Ramos (cell line): ENCODE measurements around the gene ETHE1.

ENCODE experiments used
- in situ Hi-C: fragments of 300-500 bp; cut with MboI; formaldehyde crosslinking; loops from one replicate; pipeline ENCODE4 v1.14.3; 2022; ENCODE audit warnings: low sequenced_read_pairs; ENCODE audit not compliant: unreplicated experiment

ETHE1 gene, protein sequence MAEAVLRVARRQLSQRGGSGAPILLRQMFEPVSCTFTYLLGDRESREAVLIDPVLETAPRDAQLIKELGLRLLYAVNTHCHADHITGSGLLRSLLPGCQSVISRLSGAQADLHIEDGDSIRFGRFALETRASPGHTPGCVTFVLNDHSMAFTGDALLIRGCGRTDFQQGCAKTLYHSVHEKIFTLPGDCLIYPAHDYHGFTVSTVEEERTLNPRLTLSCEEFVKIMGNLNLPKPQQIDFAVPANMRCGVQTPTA

GRCh38 chr19:43526884-43527859 is at the start of gene ETHE1:
Gene ETHE1 (minus strand): TSS chr19:43527201. CDS start chr19:43527177, 24 bp downstream.
- in situ Hi-C loops, result no loop called here

GRCh38 chr19:43575955-43576878 is 49.2 kb upstream of the ETHE1 start:
- in situ Hi-C loops, result no loop called here

DNA sequence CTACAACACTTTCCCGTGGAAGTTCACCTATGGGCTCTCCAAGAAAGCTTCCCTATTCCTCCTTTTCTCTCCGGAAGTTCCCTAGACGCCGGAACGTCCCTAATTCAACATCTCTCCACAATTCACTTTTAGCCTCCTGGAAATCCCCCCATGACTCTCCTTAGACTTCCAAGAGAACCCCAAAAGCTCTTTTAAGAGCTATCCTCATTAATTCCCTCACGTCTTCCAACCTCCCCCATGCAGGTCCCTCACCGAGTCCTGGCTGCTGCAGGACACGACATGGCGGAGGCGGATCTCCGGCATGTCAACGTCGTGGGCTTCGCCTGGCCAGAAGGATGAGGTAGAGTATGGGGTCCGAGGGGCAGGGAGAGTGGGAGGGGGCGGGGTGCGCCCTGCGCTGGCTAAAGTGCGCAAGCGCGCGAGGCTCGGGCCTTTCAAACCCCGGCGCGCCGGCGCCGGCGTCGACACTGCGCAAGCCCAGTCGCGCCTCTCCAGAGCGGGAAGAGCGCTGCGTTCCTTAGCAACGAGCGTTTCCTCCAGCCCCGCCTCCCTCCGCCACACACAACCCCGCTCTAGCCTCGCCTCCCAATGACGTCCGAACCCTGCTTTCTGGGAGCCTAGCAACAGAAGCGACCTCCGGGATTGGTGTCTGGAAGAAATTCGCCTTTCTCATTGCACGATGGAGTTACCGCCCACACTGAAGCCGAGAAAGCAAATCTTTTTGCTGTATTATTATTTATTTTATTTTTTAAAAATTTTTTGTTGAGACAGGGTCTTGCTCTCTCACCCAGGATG is 48.4 kb upstream of the ETHE1 start, which contains the start of the genes PINLYP and XRCC1:
Gene PINLYP, plus strand, starts transcription at position 646 of the 795 bp plus-strand sequence. CDS start 1,391 bp downstream, outside the sequence.
Gene XRCC1, minus strand, starts transcription at position 372 of the 795 bp plus-strand sequence. Its CDS starts 69 bp downstream, at position 303.
- in situ Hi-C loops, result no loop called here

GRCh38 chr19:43574424-43575155 is 47.6 kb upstream of the ETHE1 start:
- in situ Hi-C loops, result no loop called here

- in situ Hi-C loops, result no loop called here
Measured at GRCh38 chr19:43572171-43572588, 45.2 kb upstream of the ETHE1 start.

- in situ Hi-C loops, result no loop called here
Measured at GRCh38 chr19:43570174-43570791, 43.3 kb upstream of the ETHE1 start.

DNA sequence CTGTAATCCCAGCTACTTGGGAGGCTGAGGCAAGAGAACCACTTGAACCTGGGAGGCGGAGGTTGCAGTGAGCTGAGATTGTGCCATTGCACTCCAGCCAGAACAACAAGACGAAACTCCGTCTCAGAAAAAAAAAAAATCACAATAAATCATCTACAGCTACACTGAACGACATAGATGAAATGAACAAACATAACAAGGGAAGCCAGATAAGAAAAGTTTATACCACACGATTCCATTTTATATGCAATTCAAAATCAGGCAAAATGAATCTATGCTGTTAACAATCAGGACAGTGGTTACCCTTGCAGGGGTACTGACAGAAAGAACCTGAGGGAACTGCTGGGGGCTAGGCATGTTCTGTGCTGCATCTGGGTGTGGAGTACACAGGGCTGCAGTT is 42.7 kb upstream of the ETHE1 start:
- in situ Hi-C loops, result no loop called here

DNA sequence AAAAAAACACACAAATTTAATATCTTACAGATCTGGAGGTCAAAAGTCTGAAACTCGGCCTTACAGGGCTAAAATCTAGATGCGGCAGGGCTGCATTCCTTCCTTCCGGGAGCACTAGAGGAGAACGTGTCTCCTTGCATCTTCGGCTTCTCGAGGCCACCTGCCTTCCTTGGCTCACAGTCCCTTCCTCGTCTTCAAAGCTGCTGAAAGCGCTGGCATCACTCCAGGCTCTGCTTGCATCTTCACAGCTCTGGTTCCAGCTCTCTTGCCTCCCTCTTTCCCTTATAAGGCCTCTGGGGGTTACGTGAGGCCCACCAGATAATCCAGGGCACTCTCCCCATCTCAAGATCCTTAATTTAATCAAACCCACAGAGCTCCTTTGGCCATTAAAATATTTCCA is 37.8 kb upstream of the ETHE1 start:
- in situ Hi-C loops, result no loop called here

DNA sequence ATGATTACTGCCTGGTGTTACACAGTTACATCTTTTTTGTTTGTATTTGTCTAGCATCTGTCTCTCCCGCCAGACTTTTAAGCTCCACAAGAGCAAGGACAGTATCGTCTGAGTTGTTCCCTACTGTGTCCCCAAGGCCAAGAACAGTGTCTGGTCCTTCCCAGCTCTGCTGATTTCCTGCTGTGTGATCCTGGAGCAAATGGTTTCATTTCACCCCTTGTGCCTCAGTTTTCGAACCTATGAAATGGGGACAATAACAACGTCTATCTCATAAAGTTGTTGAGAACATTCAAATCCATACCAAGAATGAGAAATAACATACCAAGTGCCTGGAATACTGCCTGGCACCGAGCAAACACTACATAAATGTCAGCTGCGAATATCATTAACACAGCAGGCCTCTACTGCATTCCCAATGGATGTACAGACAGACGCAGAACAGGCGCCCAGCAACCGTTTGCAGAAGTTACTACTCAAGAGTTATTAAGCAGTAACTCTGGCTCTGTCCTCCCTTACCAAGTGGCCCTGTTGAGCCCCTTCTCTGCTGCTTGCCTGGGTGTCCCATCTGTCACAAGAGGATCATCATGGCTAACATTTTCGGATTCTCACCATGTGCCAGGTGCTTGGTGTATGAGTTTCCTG is 36.9 kb upstream of the ETHE1 start:
- in situ Hi-C loops, result no loop called here

DNA sequence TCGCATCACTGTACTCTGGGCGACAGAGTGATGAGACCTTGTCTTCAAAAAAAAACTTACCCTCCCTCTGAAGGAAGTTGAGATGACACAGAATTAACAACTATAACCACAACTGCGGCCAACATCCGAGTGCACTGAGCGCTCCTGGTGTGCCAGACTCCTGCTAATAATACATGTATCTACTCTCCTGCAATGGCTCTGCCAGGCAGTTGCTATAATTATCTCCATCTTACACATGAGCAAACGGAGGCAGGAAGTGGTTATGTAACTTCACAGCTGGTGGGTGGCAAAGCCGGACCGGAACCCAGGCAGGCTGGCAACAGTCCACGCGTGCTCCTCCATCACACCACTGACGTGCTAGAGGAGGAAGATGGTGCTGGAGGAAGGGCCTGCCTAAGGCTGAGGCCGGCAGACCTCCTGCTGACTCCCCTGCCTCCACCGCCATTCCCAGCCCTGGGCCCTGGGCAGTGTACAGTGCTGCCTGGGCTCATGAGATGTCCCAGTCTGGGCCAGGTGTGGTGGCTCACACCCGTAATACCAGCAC is 35.8 kb upstream of the ETHE1 start:
- in situ Hi-C loops, result no loop called here

GRCh38 chr19:43562226-43562697 is 35.3 kb upstream of the ETHE1 start:
- in situ Hi-C loops, result no loop called here

DNA sequence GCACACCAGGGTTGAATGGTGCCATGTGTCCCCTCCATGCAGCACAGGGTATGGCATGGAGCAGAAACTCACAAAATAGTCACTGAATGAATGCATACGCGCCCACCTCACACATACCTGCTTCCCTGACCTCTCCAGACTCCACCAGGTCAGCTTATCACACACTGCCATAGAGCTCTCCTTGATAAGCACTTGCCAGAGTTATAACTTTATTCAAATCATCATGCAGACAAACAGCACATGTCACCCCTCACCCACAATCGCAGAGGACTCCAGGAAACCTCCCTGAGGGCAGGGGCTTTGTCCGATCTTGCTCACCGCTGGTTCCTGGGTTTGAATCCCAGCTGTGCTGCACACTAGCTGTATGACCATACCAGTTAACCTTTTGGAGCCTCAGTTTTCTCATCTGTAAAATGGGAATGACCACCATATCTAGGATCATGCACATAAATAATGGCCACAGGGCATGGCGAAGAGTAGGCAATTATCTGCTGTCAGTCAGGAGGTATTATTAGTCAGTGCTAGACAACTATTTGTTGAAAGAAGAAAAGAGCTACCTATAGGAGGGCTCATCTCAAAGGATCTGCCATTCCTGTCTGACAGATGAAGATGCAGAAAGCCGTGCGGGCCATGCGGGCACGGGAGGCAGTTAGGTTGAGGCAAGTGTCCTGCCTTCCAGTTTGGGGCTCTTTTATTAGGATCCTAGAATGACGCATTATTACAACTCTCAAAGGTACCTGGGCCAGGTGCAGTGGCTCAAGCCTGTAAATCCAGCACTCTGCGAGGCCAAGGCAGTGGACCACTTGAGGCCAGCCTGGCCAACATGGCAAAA is 34.4 kb upstream of the ETHE1 start:
- in situ Hi-C loops, result no loop called here

GRCh38 chr19:43560687-43561086 is 33.7 kb upstream of the ETHE1 start:
- in situ Hi-C loops, result no loop called here

DNA sequence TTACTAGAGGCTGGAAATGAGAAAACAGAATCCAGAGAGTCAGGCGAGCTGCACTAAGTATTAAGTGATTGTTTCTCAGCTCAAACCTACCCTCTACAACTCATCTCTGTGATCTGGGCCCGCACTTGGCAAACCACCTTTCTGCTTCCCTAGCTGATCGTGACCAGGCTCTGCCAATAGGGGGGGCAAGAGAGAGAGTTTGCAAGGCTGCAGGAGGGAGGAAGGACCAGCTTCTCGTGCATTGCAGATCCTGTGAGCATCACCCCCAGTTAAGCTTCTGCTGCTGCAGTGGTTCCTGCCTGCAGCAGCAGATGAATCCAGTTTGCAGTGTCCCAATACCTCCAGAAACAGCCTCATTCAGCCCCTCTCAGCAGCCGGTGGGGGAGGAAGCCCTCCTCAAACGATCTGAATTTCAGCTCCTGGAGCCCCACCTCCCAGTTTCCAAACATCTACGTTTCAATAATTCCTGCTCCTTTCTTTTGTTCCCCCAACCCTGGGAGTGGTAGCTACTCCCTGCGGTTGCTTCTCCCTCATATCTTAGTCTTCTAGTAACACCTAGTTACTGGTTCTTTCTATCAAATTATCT is 28.3 kb upstream of the ETHE1 start:
- in situ Hi-C loops, result no loop called here

DNA sequence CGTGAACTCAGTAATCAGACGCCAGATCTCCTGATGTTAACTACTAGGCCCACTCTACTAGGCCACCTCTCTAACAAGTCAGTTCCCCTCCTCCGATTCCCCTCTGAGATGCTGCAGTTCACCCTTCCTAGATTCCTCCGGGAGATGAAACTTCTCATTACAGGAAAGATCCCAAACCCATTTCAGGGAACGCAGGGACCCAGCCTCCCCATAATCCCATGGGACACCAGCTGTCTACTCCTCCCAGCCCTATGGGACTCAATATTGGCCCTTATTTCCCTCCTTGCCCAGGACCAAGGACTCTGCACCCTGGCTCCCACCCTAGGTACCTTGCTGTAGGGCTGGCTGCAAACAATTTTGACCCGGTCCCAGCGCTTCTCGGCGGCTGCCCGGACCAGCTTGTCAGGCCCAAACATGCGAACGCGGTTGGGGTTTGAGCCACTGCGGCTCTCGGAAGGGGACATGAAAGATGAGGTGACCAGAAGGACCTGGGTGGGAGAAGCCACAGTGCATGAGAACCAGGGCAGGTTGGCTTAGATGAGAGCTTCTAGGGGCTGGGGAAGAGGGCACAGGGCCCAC is 27.4 kb upstream of the ETHE1 start:
- in situ Hi-C loops, result no loop called here

DNA sequence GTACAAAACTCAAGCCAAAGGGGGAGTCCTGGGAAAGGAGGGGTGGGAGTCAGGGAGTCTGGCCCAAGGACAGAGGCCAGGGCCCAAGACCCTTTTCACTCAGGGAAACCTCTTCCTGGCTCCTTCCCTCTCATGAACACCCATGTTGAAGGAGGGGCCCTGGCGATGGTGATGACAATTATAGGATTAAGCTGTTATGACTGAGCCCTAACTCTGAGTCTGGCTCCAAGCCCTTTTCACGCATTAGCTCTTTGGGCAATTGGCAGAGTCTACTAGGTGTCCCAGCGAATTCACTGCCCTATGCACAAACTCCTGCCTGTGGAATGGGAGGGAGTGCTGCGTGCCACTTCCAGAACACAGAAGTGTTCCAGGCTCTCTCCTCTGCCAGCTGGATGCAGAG is 26.7 kb upstream of the ETHE1 start:
- in situ Hi-C loops, result no loop called here
